ENCODE results near the gene UBL7. TPM values are rescaled to one million over a fixed set of nuclear protein-coding genes. Genes with fewer than 3 reads are reported as not detected.

UBL7 gene
- total and polyA plus RNA-seq, 2 experiments from 2014 or later: 39.2 to 60.2 TPM

GRCh38 chr15:74399511-74400312 is 61.2 kb downstream of the UBL7 start:
- 60% methylated on average over 5 of the region's 5 CpGs for WGBS (ENCODE audit: low lambda C conversion rate, missing lambda C conversion rate)
- no peaks in the 10 kb centered on the region for H3K36me3 ChIP-seq (replicated peaks; ENCODE audit: insufficient read depth, low read depth)
- no peaks in the 10 kb centered on the region for H3K9me2 ChIP-seq (replicated peaks; ENCODE audit: insufficient read depth)
- DNase-seq (ENCODE audit: low spot score): no peak
- no peaks in the 10 kb centered on the region for H3K9me3 ChIP-seq (ENCODE audit: low read depth)
- H3K79me2 ChIP-seq: no peaks in the 10 kb centered on the region
- no peaks in the 10 kb centered on the region for H4K20me1 ChIP-seq (ENCODE audit: insufficient read depth, poor library complexity, severe bottlenecking)
- no peak for TF ChIP-seq EZH2 (IDR thresholded peaks at IDR 0.05; ENCODE audit: borderline replicate concordance)
- TF ChIP-seq EZH2phosphoT487 (IDR thresholded peaks at IDR 0.05; ENCODE audit: low read depth, severe bottlenecking, unreplicated experiment): no peak
- no peak for TF ChIP-seq CTCF (IDR thresholded peaks at IDR 0.05; ENCODE audit: poor library complexity)
- H3K27ac ChIP-seq: no peak overlapping the region
- H3K27me3 ChIP-seq: no peaks in the 10 kb centered on the region
- no peak overlapping the region for H2AFZ ChIP-seq
- no peak overlapping the region for H3K4me3 ChIP-seq
- H3K4me2 ChIP-seq: no peak overlapping the region
- H3K4me1 ChIP-seq (ENCODE audit: insufficient read depth): peaks cover 21% of the 10 kb centered on the region

- TF ChIP-seq EZH2phosphoT487 (IDR thresholded peaks at IDR 0.05; ENCODE audit: low read depth, severe bottlenecking, unreplicated experiment): no peak
- no peak for TF ChIP-seq EZH2 (IDR thresholded peaks at IDR 0.05; ENCODE audit: borderline replicate concordance)
- TF ChIP-seq CTCF (IDR thresholded peaks at IDR 0.05; ENCODE audit: poor library complexity): no peak
- peaks cover 21% of the 10 kb centered on the region for H3K4me1 ChIP-seq (ENCODE audit: insufficient read depth)
- H4K20me1 ChIP-seq (ENCODE audit: insufficient read depth, poor library complexity, severe bottlenecking): no peaks in the 10 kb centered on the region
Measured at GRCh38 chr15:74399100-74399499, 61.9 kb downstream of the UBL7 start.

GRCh38 chr15:74398183-74398582 is 62.8 kb downstream of the UBL7 start:
- H4K20me1 ChIP-seq (ENCODE audit: insufficient read depth, poor library complexity, severe bottlenecking): no peaks in the 10 kb centered on the region
- no peak overlapping the region for H3K4me3 ChIP-seq
- TF ChIP-seq CTCF (IDR thresholded peaks at IDR 0.05; ENCODE audit: poor library complexity) (no peak), EZH2phosphoT487 (IDR thresholded peaks at IDR 0.05; ENCODE audit: low read depth, severe bottlenecking, unreplicated experiment) (no peak), EZH2 (IDR thresholded peaks at IDR 0.05; ENCODE audit: borderline replicate concordance) (no peak)
- 97% methylated on average over 5 of the region's 5 CpGs for whole genome bisulfite sequencing (ENCODE audit: low lambda C conversion rate, missing lambda C conversion rate)
- H3K79me2 ChIP-seq: no peaks in the 10 kb centered on the region
- no peak for DNase-seq (ENCODE audit: low spot score)
- no peak overlapping the region for H2AFZ ChIP-seq
- no peak overlapping the region for H3K27ac ChIP-seq
- H3K9me3 ChIP-seq (ENCODE audit: low read depth): no peaks in the 10 kb centered on the region
- peaks cover 21% of the 10 kb centered on the region for H3K4me1 ChIP-seq (ENCODE audit: insufficient read depth)
- no peaks in the 10 kb centered on the region for H3K36me3 ChIP-seq (replicated peaks; ENCODE audit: insufficient read depth, low read depth)
- H3K9me2 ChIP-seq (replicated peaks; ENCODE audit: insufficient read depth): no peaks in the 10 kb centered on the region
- H3K4me2 ChIP-seq: no peak overlapping the region
- H3K27me3 ChIP-seq: no peaks in the 10 kb centered on the region

More at GRCh38 chr15:74399100-74399499, 61.9 kb downstream of the UBL7 start:
- no peak for DNase-seq (ENCODE audit: low spot score)
- Histone ChIP-seq H3K36me3 (replicated peaks; ENCODE audit: insufficient read depth, low read depth) (no peaks in the 10 kb centered on the region), H3K27ac (no peak overlapping the region), H3K4me3 (no peak overlapping the region), H3K4me2 (no peak overlapping the region), H3K9me3 (ENCODE audit: low read depth) (no peaks in the 10 kb centered on the region), H2AFZ (no peak overlapping the region), H3K79me2 (no peaks in the 10 kb centered on the region), H3K27me3 (no peaks in the 10 kb centered on the region), H3K9me2 (replicated peaks; ENCODE audit: insufficient read depth) (no peaks in the 10 kb centered on the region)
- WGBS (ENCODE audit: low lambda C conversion rate, missing lambda C conversion rate): 95% methylated on average over 3 of the region's 3 CpGs
